Measurements from ENCODE around the gene EN2.

DNA sequence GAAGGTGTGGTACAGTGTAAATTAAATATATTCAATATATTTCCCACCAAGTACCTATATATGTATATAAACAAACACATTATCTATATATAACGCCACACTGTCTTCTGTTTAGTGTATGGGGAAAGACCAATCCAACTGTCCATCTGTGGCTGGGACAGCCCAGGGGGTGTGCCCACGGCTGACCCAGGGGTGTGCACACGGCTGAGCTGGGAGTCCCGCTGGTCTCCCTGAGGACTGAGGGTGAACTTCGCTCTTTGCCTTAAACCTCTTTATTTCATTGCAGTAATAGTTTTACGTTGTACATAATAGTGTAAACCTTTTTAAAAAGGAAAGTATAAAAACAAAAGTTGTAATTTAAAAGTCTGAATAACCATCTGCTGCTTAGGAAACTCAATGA, 6.3 kb downstream of the EN2 start:
- no peak for TF ChIP-seq TAF1 (IDR thresholded peaks at IDR 0.05; ENCODE audit: low read depth, low read length)
- TF ChIP-seq POLR2AphosphoS5 (IDR thresholded peaks at IDR 0.05; ENCODE audit: low read depth, low read length), result no peak
- TF ChIP-seq POLR2A (IDR thresholded peaks at IDR 0.05; ENCODE audit: low read depth, low read length), result no peak
- TF ChIP-seq SPI1 (IDR thresholded peaks at IDR 0.05; ENCODE audit: low read depth, low read length), result no peak
- TF ChIP-seq PAX5 (IDR thresholded peaks at IDR 0.05; ENCODE audit: insufficient read depth, low read length, severe bottlenecking), result no peak
- TF ChIP-seq POU2F2 (IDR thresholded peaks at IDR 0.05; ENCODE audit: low read depth, low read length), result no peak
